ENCODE measurements around the gene MPND. TPM values are rescaled to one million over a fixed set of nuclear protein-coding genes. Genes with fewer than 3 reads are reported as not detected.

MPND gene
- total and polyA plus RNA-seq, 10 of the 15 experiments (the other 5 are each of a cell fraction or from before 2014, with no cell fraction given) = 0.79 to 18.3 (median 6.0) TPM

- no peak for DNase-seq (ENCODE audit: low read depth, low spot score)
- intact Hi-C loops (cut with micrococcal nuclease; ENCODE audit: unreplicated experiment) (no loop called here), in situ Hi-C loops (cut with MboI) (no loop called here)
- Histone ChIP-seq H3K27me3 (replicated peaks in 1 of 2; ENCODE audit: control insufficient read depth in 2 of 2, insufficient read depth in 2 of 2, low read length in 1 of 2) (no peaks in the 10 kb centered on the region), H3K9me3 (replicated peaks; ENCODE audit: control insufficient read depth, insufficient read depth, low read length) (no peaks in the 10 kb centered on the region), H3K79me2 (ENCODE audit: control insufficient read depth, insufficient read depth, low read length) (peaks cover 76% of the 10 kb centered on the region), H3K36me3 (ENCODE audit: control insufficient read depth in 2 of 2, insufficient read depth in 2 of 2, low read length in 1 of 2) (peaks cover 14 to 32% of the 10 kb centered on the region in 2 experiments; a peak in 3 of 4 replicates), H3K4me1 (ENCODE audit: control insufficient read depth, insufficient read depth, low read length) (peaks cover 67% of the 10 kb centered on the region), H3K4me2 (ENCODE audit: control insufficient read depth, insufficient read depth) (peak overlapping the region; percentile 99), H4K20me1 (ENCODE audit: control insufficient read depth, insufficient read depth) (no peaks in the 10 kb centered on the region), H3K27ac (ENCODE audit: control insufficient read depth, insufficient read depth) (peak overlapping the region; percentile 98), H2AFZ (ENCODE audit: control insufficient read depth, low read depth, low read length) (no peak overlapping the region), H3K9ac (ENCODE audit: control insufficient read depth, insufficient read depth, low read length) (peak overlapping the region; percentile 84), H3K4me3 (peak overlapping the region; percentile 71)
- ChIA-PET RAD21 (ENCODE audit: unreplicated experiment) (interaction anchor here (0.6 to 1.8 kb wide), 8 partner anchors 10 to 34 kb away, joined by 3 to 10 read pairs (median 4); partner anchors contain the start of genes CHAF1A, MPND and SH3GL1), POLR2A (interaction anchor here (0.9 to 2.0 kb wide), 6 partner anchors 9 to 32 kb away, joined by 3 to 11 read pairs (median 4); partner anchors contain the start of genes CHAF1A and MPND), SMC1A (ENCODE audit: uncharacterized antibody, unreplicated experiment) (interaction anchor here (0.8 to 1.5 kb wide), 5 partner anchors 9 to 31 kb away, joined by 3 to 5 read pairs (median 5); partner anchors contain the start of genes CHAF1A and SH3GL1), CTCF (interaction anchor here (0.6 to 3.3 kb wide), 11 partner anchors 9 to 116 kb away, joined by 3 to 16 read pairs (median 5); partner anchors contain the start of genes CHAF1A and SH3GL1)
- FAIRE-seq = no peak
- ATAC-seq = no peak
- TF ChIP-seq ZNF217 (IDR thresholded peaks at IDR 0.05) = no peak
- no peak for TF ChIP-seq PAX5 (IDR thresholded peaks at IDR 0.05; ENCODE audit: borderline replicate concordance, low read depth, low read length)
- no peak for TF ChIP-seq ESRRA (IDR thresholded peaks at IDR 0.05; ENCODE audit: low read length)
- TF ChIP-seq ZNF207 (IDR thresholded peaks at IDR 0.05; ENCODE audit: borderline replicate concordance) = no peak
- TF ChIP-seq HDAC6 (IDR thresholded peaks at IDR 0.05; ENCODE audit: unreplicated experiment) = no peak
- no peak for TF ChIP-seq DPF2 (IDR thresholded peaks at IDR 0.05)
- TF ChIP-seq SREBF2 (IDR thresholded peaks at IDR 0.05; ENCODE audit: low read length) = no peak
- no peak for TF ChIP-seq IRF4 (IDR thresholded peaks at IDR 0.05; ENCODE audit: low read depth, low read length)
- no peak for TF ChIP-seq ZNF687 (IDR thresholded peaks at IDR 0.05)
- TF ChIP-seq EED (IDR thresholded peaks at IDR 0.05; ENCODE audit: low read depth) = no peak
- TF ChIP-seq IKZF2 (IDR thresholded peaks at IDR 0.05) = no peak
- no peak for TF ChIP-seq ZSCAN29 (IDR thresholded peaks at IDR 0.05)
- BruUV-seq (replicated peaks) = no TSS peak
- 57% methylated on average over 15 of the region's 15 CpGs for WGBS (ENCODE audit: insufficient coverage, insufficient replicate concordance, low lambda C conversion rate, missing lambda C conversion rate)
Observed at GRCh38 chr19:4370418-4371041, 27.2 kb downstream of the MPND start.

Data from GM12878 (cell line).